ENCODE results near the gene CIRBP. TPM values are rescaled to one million over a fixed set of nuclear protein-coding genes. Genes with fewer than 3 reads are reported as not detected.

The CIRBP gene
- total and polyA plus RNA-seq, 7 donors: 129 to 1,004 (median 602) TPM

GRCh38 chr19:1279782-1280341 is 10.7 kb downstream of the CIRBP start:
- H3K27me3 ChIP-seq: peaks cover 20 to 23% (median 22%) of the 10 kb centered on the region in 3 donors
- H3K27ac ChIP-seq: no peak overlapping the region
- intact Hi-C loops (cut with DNase I): loop anchor here (5.0 kb wide), 3 partner anchors 77 to 127 kb away; partner anchors contain the start of genes DAZAP1 and NDUFS7
- peaks cover 2 to 17% (median 10%) of the 10 kb centered on the region in 4 donors for H3K36me3 ChIP-seq
- no peaks in the 10 kb centered on the region for H3K9me3 ChIP-seq
- TF ChIP-seq POLR2AphosphoS5 (IDR thresholded peaks at IDR 0.05) (no peak), CTCF (IDR thresholded peaks at IDR 0.05) (peak; percentile 73 to 97 (median 89))
- H3K4me1 ChIP-seq: peaks cover 0 to 18% (median 15%) of the 10 kb centered on the region in 4 donors
- H3K4me3 ChIP-seq: no peak overlapping the region
- WGBS, 2 donors: 29 to 39% methylated on average over 10 of the region's 10 CpGs
- peak; percentile 90 for DNase-seq

GRCh38 chr19:1280636-1281568 is 11.8 kb downstream of the CIRBP start:
- WGBS, 2 donors: 88 to 92% methylated on average over 53 of the region's 53 CpGs
- no peak for DNase-seq
- TF ChIP-seq CTCF (IDR thresholded peaks at IDR 0.05) (no peak), POLR2AphosphoS5 (IDR thresholded peaks at IDR 0.05) (no peak), POLR2A (IDR thresholded peaks at IDR 0.05) (no peak), EP300 (IDR thresholded peaks at IDR 0.05) (no peak)
- no peak overlapping the region for H3K27ac ChIP-seq
- H3K9me3 ChIP-seq: no peaks in the 10 kb centered on the region
- no peak overlapping the region for H3K4me3 ChIP-seq
- peaks cover 0 to 19% (median 12%) of the 10 kb centered on the region in 4 donors for H3K4me1 ChIP-seq
- peaks cover 27 to 31% (median 30%) of the 10 kb centered on the region in 3 donors for H3K27me3 ChIP-seq
- peaks cover 0 to 16% (median 9%) of the 10 kb centered on the region in 4 donors for H3K36me3 ChIP-seq
- intact Hi-C loops (cut with DNase I): no loop called here

GRCh38 chr19:1281569-1282287 is 12.6 kb downstream of the CIRBP start:
- no peak overlapping the region for H3K27ac ChIP-seq
- no peak for DNase-seq
- peaks cover 0 to 16% (median 9%) of the 10 kb centered on the region in 4 donors for H3K36me3 ChIP-seq
- TF ChIP-seq EP300 (IDR thresholded peaks at IDR 0.05) (no peak), POLR2AphosphoS5 (IDR thresholded peaks at IDR 0.05) (no peak), POLR2A (IDR thresholded peaks at IDR 0.05) (no peak), CTCF (IDR thresholded peaks at IDR 0.05) (no peak)
- H3K9me3 ChIP-seq: no peaks in the 10 kb centered on the region
- no peak overlapping the region for H3K4me3 ChIP-seq
- 74 to 78% methylated on average over 15 of the region's 15 CpGs for WGBS, 2 donors
- H3K4me1 ChIP-seq: peaks cover 0 to 11% (median 6%) of the 10 kb centered on the region in 4 donors
- intact Hi-C loops (cut with DNase I): no loop called here
- peaks cover 32 to 37% (median 37%) of the 10 kb centered on the region in 3 donors for H3K27me3 ChIP-seq

GRCh38 chr19:1282588-1283206 is 13.6 kb downstream of the CIRBP start:
- Histone ChIP-seq H3K9me3 (no peaks in the 10 kb centered on the region), H3K4me3 (no peak overlapping the region), H3K27ac (no peak overlapping the region), H3K27me3 (peaks cover 42 to 47% (median 47%) of the 10 kb centered on the region in 3 donors), H3K36me3 (peaks cover 0 to 12% (median 9%) of the 10 kb centered on the region in 4 donors), H3K4me1 (peaks cover 0 to 10% (median 7%) of the 10 kb centered on the region in 4 donors)
- no peak for DNase-seq
- 81 to 84% methylated on average over 18 of the region's 18 CpGs for WGBS, 2 donors
- TF ChIP-seq POLR2A (IDR thresholded peaks at IDR 0.05) (no peak), EP300 (IDR thresholded peaks at IDR 0.05) (no peak), CTCF (IDR thresholded peaks at IDR 0.05) (no peak)
- intact Hi-C loops (cut with DNase I): no loop called here
